ENCODE measurements around the gene SYT1. TPM values are rescaled to one million over a fixed set of nuclear protein-coding genes. Genes with fewer than 3 reads are reported as not detected.

The SYT1 gene
- total RNA-seq, 1 experiment from 2014 or later = 5.9 TPM

GRCh38 chr12:79291711-79292110, 427.1 kb downstream of the SYT1 start:
- DNase-seq (ENCODE audit: low spot score) = no peak

GRCh38 chr12:79294590-79294989, 430.0 kb downstream of the SYT1 start:
- no peak for DNase-seq (ENCODE audit: low spot score)

DNA sequence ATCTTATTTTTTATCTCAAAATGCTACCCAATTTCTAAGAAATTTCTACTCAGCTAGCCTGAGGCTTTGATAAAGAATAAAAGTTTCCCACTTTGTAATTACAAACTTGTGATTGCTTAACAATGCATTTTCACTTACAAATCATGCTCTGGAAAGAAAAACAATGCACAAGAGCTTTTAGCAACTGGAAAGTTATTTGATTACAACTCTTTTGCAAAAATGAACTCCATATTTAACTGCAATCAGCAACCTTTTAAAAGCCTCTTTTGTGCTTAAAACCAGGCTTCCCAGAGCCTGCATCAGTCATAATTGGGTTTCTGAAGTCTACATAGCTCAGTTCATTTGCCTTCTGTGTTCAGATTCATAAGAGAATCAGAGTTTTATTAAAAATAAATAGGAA, 431.0 kb downstream of the SYT1 start:
- no peak for DNase-seq (ENCODE audit: low spot score)

DNA sequence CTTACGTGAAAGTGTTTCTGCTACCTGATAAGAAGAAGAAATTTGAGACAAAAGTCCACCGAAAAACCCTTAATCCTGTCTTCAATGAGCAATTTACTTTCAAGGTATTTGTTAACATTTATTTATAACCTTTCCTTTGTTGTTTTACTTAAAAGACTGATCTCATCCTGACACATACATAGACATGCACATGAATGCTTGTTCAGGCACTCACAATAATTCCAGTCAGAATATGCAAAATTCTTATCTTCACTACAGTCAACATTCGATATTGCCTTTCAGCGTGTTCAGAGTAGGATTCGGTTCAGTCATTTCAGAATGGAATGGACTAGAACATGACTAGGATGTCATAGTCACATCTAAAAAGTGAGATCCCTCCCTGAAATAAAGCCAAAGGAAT, 431.6 kb downstream of the SYT1 start:
- DNase-seq (ENCODE audit: low spot score) = no peak

GRCh38 chr12:79296871-79297270, 432.3 kb downstream of the SYT1 start:
- DNase-seq (ENCODE audit: low spot score) = no peak

- DNase-seq (ENCODE audit: low spot score) = no peak
Measured at GRCh38 chr12:79298506-79298905, 433.9 kb downstream of the SYT1 start.

DNA sequence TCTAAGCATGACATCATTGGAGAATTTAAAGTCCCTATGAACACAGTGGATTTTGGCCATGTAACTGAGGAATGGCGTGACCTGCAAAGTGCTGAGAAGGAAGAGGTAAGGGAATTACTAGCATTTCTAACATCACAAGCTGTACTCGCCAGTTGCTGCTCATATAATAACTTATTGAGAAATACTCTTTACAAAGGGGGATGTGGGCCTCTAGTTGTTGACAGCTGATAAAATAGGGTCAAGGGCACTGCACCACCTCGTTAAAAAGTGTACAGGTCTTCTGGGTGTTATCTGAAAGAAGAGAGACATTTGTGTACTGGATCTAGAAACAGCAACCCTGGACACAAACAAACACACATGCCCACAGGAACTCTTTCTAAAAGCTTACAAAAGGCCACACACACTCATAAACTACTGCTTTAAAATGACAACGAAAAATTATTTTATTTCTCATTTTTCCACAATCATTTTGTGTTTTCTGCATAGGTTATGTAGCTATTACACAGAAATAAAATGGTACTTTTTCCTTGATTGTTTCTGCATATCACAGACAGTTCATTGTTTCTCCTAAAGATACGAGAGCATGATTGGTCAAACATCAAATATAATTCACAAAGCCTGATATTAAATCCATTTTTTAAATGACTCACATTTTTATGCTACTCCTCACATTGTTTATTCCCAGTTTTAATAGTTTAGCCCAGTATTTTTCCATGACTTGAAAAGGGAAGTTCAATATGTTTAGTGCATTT, 435.0 kb downstream of the SYT1 start:
- no peak for DNase-seq (ENCODE audit: low spot score)

GRCh38 chr12:79300199-79300568, 435.6 kb downstream of the SYT1 start:
- no peak for DNase-seq (ENCODE audit: low spot score)

- DNase-seq (ENCODE audit: low spot score) = no peak
Measured at GRCh38 chr12:79301181-79301580, 436.6 kb downstream of the SYT1 start.

DNA sequence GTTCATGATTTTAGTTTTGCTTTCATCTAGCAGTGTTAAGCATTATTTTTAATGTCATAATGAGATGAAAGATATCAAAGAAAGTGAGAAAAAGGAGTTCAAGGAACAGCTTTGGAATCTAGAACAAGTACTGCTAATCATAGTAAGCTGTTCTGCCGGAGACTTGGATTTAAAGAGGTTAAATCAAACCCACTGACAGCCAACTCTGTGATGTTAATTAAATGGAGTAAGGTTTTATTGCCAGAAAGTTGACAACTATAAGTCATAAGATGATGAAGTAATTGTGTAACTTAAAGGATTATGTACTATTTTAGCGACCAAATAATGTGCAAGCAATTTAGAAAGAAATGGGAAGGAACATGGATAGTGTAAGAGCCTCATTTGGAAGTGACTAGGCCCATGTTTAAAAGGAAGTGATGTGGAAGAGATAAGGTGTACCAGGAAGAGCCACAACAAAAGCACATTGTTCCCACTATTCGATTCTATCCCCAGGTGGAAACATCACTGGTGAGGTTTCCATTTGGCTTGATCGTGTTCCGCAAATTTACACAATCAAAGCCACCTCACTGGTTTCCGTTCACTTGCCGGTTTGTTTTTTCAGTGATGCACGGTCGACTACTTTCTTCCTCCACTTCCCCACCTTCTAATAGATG, 437.7 kb downstream of the SYT1 start:
- DNase-seq (ENCODE audit: low spot score) = no peak

- no peak for DNase-seq (ENCODE audit: low spot score)
Measured at GRCh38 chr12:79307340-79307739, 442.8 kb downstream of the SYT1 start.

DNA sequence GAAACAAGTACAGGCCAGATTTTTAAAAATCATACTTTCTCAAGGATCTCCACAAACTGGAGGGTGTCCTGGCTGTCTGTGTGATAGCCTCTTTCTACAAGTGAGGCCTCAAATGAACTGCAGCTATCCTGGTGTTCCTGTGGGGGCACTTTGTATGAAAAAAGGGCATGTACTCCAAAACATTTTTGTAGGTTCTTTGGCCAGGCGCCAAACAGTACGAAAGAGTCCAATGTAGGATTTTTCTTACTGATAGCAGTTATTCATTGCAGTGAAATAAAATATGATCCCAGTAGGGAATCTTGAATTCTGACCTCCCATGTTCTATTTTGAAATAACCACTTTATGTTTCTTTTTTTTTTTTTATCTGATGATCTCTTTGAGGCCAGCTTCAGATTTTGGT, 444.5 kb downstream of the SYT1 start:
- no peak for DNase-seq (ENCODE audit: low spot score)

DNA sequence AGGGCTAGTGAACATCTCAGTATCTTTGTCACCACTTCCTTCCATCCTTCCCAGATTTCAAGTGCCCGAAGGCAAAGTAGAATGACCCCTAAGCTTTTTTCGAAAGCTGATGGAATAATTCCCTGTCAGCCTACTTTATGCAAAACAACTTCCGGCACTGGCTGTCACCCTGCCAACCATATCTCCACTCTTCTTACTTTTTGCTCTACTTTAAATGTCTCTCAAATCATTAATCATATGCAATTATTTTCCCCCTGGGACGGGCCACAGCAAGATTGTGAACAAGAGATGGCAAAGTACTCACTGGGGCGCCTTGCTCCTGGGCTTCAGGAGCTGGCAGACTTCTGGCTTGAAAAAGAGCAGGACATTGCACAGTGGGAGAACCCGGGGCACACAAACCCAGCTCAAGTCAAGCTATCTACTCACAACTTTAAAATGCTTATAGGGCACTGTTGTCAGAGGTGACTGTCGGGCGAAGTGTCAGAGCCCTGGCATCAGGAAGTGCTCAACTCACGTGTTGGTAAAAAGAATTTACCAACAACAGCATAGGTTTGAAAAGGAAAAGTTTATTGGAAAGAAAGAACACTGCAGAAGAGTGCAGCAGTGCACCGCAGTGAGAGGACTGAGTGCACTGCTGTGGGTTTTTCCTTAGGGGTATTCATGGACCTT, 452.7 kb downstream of the SYT1 start:
- DNase-seq (ENCODE audit: low spot score) = no peak

DNA sequence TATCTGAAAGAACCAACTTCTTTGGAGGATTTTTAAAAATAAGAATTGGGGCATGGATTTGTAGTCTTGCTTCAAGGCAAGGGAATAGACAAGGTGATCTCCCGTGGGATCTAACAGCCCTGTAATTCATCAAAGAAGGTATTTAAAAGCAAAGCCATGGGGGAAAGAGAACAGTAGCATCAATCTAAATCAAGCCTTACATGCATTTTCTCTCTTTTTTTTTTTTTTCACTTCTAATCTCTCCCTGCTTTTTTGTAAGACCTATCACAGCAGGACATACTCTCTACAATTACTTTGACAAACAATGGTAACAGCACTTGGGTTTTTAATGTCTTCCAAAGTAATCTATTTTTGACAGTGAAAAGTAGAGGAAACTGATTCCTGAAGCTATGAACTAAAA, 458.3 kb downstream of the SYT1 start:
- no peak for DNase-seq (ENCODE audit: low spot score)

DNA sequence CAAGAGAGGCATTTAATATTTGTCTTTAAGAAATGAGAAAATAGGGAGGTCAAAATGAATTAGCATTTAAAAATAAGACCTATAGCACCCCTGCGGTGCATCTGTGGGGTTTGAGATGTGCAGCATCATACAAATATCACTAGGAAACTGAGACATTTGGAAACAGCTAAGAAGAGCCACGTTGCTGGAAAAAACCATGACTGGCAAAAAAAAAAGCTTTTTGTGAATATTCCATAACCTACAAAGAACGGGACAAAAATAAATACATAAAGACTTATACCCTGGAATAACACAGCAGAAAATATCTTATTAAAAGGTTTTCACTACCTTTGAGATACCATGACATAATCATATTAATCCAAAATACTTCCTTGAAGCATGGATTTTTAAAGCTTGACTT, 460.0 kb downstream of the SYT1 start:
- DNase-seq (ENCODE audit: low spot score) = no peak

DNA sequence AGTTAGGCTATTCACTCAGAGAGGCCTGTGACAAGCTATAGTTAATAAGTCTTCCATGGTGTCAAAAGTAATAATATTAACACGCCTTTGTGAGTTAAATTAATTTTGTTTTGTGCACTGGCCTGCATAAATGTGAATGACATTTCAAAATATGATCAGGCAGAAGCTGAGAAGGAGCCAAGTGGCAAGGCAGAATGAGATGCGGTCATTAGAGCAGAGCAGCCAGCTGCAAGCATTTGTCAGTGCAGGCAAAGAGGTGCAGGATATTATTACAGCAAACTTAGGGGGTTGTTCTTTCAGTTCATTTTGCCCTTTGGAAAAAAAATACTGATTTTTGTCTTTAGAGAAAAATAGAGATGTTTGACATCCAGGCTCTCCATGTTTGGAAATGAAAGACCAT, 461.6 kb downstream of the SYT1 start:
- no peak for DNase-seq (ENCODE audit: low spot score)

GRCh38 chr12:79326663-79327062, 462.1 kb downstream of the SYT1 start:
- DNase-seq (ENCODE audit: low spot score) = no peak

- DNase-seq (ENCODE audit: low spot score) = no peak
Measured at GRCh38 chr12:79327465-79327864, 462.9 kb downstream of the SYT1 start.

DNA sequence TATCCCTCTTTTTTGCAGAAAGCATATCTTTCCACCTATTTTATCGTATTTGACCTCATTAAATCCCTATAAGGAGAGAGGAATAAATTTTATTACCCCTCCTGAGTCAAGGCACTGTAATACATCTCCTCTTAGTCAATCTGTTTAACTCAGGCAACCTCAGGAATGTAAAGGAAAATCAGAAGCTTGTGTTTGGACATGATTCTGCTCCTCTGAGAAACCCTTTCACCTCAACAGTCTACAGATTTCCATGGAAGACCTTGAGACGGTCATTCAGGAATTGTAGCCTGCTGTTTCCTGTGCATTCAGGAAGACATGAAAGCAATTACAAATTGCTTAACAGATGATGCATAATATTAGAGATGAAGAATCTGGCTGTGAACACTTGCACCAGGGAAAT, 465.4 kb downstream of the SYT1 start:
- no peak for DNase-seq (ENCODE audit: low spot score)

DNA sequence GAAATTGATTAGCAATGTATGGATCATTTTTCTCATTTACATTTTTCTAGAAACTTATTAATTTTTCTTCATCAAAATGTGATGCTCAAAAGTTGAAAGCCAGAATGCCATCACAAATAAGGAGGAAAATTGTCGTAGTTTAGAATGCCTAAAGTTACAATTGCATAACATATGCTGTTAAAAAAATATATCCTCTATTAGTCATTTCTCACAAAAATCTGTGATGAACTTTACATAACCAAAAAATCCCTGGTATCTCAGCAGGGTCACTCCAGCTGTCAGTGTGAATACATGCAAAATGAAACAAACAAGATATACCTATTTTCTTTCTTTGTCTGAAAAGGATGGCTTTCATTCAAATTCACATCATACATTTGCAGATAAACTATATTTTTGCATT, 467.3 kb downstream of the SYT1 start:
- DNase-seq (ENCODE audit: low spot score) = no peak

- no peak for DNase-seq (ENCODE audit: low spot score)
Measured at GRCh38 chr12:79333144-79333543, 468.6 kb downstream of the SYT1 start.

DNA sequence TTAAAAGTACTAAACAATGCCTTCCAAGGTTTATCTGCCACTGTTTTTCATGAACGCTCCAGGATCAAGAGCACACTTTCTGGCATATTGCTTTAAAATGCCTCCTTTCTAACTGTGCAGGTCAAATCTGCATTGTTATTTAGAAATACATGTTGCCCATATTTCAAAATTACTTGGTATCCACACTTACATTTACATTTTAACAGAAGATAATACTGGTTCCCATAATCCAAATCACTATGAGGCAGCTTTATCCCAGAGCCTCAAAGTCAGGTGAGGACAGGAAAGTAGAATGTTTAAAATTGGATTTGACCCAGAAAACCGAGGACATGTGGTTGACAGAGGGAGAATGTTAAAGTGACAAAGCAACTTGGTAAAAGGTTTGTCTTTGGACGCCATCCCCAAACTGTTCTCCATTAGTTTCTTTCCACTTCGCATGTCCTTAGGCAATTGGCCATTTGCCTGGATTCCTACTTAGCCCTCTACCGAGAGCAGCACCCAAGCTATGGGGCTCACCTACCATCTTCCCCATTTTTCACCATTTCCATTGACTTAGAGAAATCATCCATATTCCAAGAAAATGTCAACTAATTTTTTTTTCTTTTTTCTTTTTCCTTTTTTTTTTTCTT, 473.2 kb downstream of the SYT1 start:
- DNase-seq (ENCODE audit: low spot score) = no peak
